ENCODE measurements around the gene SIRT7. TPM values are rescaled to one million over a fixed set of nuclear protein-coding genes. Genes with fewer than 3 reads are reported as not detected.

The SIRT7 gene
- polyA plus RNA-seq, 1 of the 3 experiments (the other 2 are of a cell fraction), result 32.6 TPM

- peaks cover 18% of the 10 kb centered on the region for H3K27me3 ChIP-seq (ENCODE audit: insufficient read depth)
Measured at GRCh38 chr17:81964081-81964849, 46.3 kb upstream of the SIRT7 start.

GRCh38 chr17:81962499-81963441, 44.8 kb upstream of the SIRT7 start:
- CTCF ChIA-PET, result interaction anchor here (1.3 to 14.5 kb wide), 7 partner anchors 13 to 243 kb away, joined by 3 to 1216 read pairs (median 56); partner anchors contain the start of genes ASPSCR1, CENPX, DCXR and LRRC45
- H3F3A ChIP-seq (replicated peaks; ENCODE audit: insufficient read depth), result peaks cover 13% of the 10 kb centered on the region
- WGBS (ENCODE audit: low lambda C conversion rate), result 86% methylated on average over 21 of the region's 37 CpGs

More at GRCh38 chr17:81964081-81964849, 46.3 kb upstream of the SIRT7 start:
- no peaks in the 10 kb centered on the region for H3K36me3 ChIP-seq (replicated peaks in 1 of 2; ENCODE audit: control insufficient read depth in 1 of 2, insufficient read depth in 2 of 2, low read length in 1 of 2)
- no peaks in the 10 kb centered on the region for H3K9me3 ChIP-seq
- no peak overlapping the region for H3K4me2 ChIP-seq
- no peak overlapping the region for H3K27ac ChIP-seq (ENCODE audit: low read depth in 2 of 2, low read length in 1 of 2)
- ChIA-PET CTCF (interaction anchor here (1.3 to 14.5 kb wide), 2 partner anchors 23 to 60 kb away, joined by 3 to 1216 read pairs; partner anchors contain the start of genes CENPX, DCXR, LRRC45 and RAC3), POLR2A (no interaction called here)
- no peak for DNase-seq
- no peak overlapping the region for H3K9ac ChIP-seq
- H3F3A ChIP-seq (replicated peaks; ENCODE audit: insufficient read depth), result peaks cover 13% of the 10 kb centered on the region
- H4K20me1 ChIP-seq (ENCODE audit: insufficient read depth), result no peaks in the 10 kb centered on the region
- no peaks in the 10 kb centered on the region for H3K9me2 ChIP-seq
- no peak overlapping the region for H2AFZ ChIP-seq (ENCODE audit: low read depth)
- WGBS (ENCODE audit: low lambda C conversion rate), result 88% methylated on average over 22 of the region's 22 CpGs
- no peak for TF ChIP-seq SMC3 (IDR thresholded peaks at IDR 0.05; ENCODE audit: low read depth, low read length)
- TF ChIP-seq, protein P1, sequence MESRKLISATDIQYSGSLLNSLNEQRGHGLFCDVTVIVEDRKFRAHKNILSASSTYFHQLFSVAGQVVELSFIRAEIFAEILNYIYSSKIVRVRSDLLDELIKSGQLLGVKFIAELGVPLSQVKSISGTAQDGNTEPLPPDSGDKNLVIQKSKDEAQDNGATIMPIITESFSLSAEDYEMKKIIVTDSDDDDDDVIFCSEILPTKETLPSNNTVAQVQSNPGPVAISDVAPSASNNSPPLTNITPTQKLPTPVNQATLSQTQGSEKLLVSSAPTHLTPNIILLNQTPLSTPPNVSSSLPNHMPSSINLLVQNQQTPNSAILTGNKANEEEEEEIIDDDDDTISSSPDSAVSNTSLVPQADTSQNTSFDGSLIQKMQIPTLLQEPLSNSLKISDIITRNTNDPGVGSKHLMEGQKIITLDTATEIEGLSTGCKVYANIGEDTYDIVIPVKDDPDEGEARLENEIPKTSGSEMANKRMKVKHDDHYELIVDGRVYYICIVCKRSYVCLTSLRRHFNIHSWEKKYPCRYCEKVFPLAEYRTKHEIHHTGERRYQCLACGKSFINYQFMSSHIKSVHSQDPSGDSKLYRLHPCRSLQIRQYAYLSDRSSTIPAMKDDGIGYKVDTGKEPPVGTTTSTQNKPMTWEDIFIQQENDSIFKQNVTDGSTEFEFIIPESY (IDR thresholded peaks at IDR 0.05; ENCODE audit: borderline replicate concordance, low read depth), result no peak
- TF ChIP-seq, protein P2, sequence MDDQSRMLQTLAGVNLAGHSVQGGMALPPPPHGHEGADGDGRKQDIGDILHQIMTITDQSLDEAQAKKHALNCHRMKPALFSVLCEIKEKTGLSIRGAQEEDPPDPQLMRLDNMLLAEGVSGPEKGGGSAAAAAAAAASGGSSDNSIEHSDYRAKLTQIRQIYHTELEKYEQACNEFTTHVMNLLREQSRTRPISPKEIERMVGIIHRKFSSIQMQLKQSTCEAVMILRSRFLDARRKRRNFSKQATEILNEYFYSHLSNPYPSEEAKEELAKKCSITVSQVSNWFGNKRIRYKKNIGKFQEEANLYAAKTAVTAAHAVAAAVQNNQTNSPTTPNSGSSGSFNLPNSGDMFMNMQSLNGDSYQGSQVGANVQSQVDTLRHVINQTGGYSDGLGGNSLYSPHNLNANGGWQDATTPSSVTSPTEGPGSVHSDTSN (IDR thresholded peaks at IDR 0.05), result no peak
- no peak for TF ChIP-seq ELF1 (IDR thresholded peaks at IDR 0.05)
- TF ChIP-seq JUND (IDR thresholded peaks at IDR 0.05), result no peak
- TF ChIP-seq GABPA (IDR thresholded peaks at IDR 0.05; ENCODE audit: low read depth), result no peak
- no peak for TF ChIP-seq MXI1 (IDR thresholded peaks at IDR 0.05; ENCODE audit: low read depth, low read length)
- H3K4me1 ChIP-seq (ENCODE audit: control insufficient read depth in 1 of 2, insufficient read depth in 2 of 2, low read depth in 1 of 2, low read length in 1 of 2), result peaks cover 0 to 38% of the 10 kb centered on the region in 2 experiments; a peak in 1 of 4 replicates
- H3K4me3 ChIP-seq (ENCODE audit: low read depth in 2 of 2, low read length in 1 of 2), result no peak overlapping the region
- H3K79me2 ChIP-seq (ENCODE audit: insufficient read depth), result no peaks in the 10 kb centered on the region

More at GRCh38 chr17:81962499-81963441, 44.8 kb upstream of the SIRT7 start:
- Histone ChIP-seq H3K36me3 (replicated peaks in 1 of 2; ENCODE audit: control insufficient read depth in 1 of 2, insufficient read depth in 2 of 2, low read length in 1 of 2) (no peaks in the 10 kb centered on the region), H3K27me3 (ENCODE audit: insufficient read depth) (peaks cover 18% of the 10 kb centered on the region), H3K27ac (ENCODE audit: low read depth in 2 of 2, low read length in 1 of 2) (no peak overlapping the region), H3K9me3 (no peaks in the 10 kb centered on the region), H3K9ac (no peak overlapping the region), H3K4me1 (ENCODE audit: control insufficient read depth in 1 of 2, insufficient read depth in 2 of 2, low read depth in 1 of 2, low read length in 1 of 2) (peaks cover 0 to 31% of the 10 kb centered on the region in 2 experiments; a peak in 1 of 4 replicates), H3K4me2 (no peak overlapping the region), H2AFZ (ENCODE audit: low read depth) (no peak overlapping the region), H3K4me3 (ENCODE audit: low read depth in 2 of 2, low read length in 1 of 2) (no peak overlapping the region), H3K79me2 (ENCODE audit: insufficient read depth) (no peaks in the 10 kb centered on the region), H4K20me1 (ENCODE audit: insufficient read depth) (no peaks in the 10 kb centered on the region), H3K9me2 (no peaks in the 10 kb centered on the region)
- DNase-seq, result no peak
- TF ChIP-seq RXRA (IDR thresholded peaks at IDR 0.05; ENCODE audit: borderline replicate concordance, low read depth), result no peak
- TF ChIP-seq, protein P3, sequence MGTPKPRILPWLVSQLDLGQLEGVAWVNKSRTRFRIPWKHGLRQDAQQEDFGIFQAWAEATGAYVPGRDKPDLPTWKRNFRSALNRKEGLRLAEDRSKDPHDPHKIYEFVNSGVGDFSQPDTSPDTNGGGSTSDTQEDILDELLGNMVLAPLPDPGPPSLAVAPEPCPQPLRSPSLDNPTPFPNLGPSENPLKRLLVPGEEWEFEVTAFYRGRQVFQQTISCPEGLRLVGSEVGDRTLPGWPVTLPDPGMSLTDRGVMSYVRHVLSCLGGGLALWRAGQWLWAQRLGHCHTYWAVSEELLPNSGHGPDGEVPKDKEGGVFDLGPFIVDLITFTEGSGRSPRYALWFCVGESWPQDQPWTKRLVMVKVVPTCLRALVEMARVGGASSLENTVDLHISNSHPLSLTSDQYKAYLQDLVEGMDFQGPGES (IDR thresholded peaks at IDR 0.05; ENCODE audit: low read depth, low read length), result no peak
- TF ChIP-seq RCOR1 (IDR thresholded peaks at IDR 0.05; ENCODE audit: low read length), result no peak
- POLR2A ChIA-PET, result interaction anchor here (1.2 to 1.5 kb wide), 3 partner anchors 15 to 60 kb away, joined by 3 to 4 read pairs (median 4); partner anchors contain the start of genes CENPX, LRRC45 and MAFG
